HS-5 (cell line): ENCODE measurements around the gene TULP4.
"Not testable (repeated sequence)": the region's sequence is repeated elsewhere in the genome, so short reads cannot be mapped to it uniquely, and the experiment has no call there.

Source experiments
- DNase-seq: peaks from one replicate; pipeline ENCODE4 v3.0.0-alpha.2; 2012; ENCODE audit warnings: low read depth

Gene TULP4

GRCh38 chr6:158503222-158503621 is 191.0 kb downstream of the TULP4 start:
- DNase-seq, result no peak

- DNase-seq, result no peak
These were observed 191.6 kb downstream of the TULP4 start for GRCh38 chr6:158503846-158504245.

GRCh38 chr6:158505194-158505593 is 192.9 kb downstream of the TULP4 start:
- no peak for DNase-seq

- no peak for DNase-seq
These were observed 194.3 kb downstream of the TULP4 start for GRCh38 chr6:158506601-158507000.

- no peak for DNase-seq
These were observed 194.9 kb downstream of the TULP4 start for GRCh38 chr6:158507174-158507573.

- no peak for DNase-seq
These were observed 196.2 kb downstream of the TULP4 start for GRCh38 chr6:158508450-158508849.

- no peak for DNase-seq
These were observed 197.2 kb downstream of the TULP4 start for GRCh38 chr6:158509465-158509864.

GRCh38 chr6:158512809-158513208 is 200.5 kb downstream of the TULP4 start:
- DNase-seq, result no peak

- DNase-seq, result no peak
These were observed 201.9 kb downstream of the TULP4 start for GRCh38 chr6:158514176-158514575.

- no peak for DNase-seq
These were observed 202.7 kb downstream of the TULP4 start for GRCh38 chr6:158514991-158515390.

- DNase-seq, result no peak
These were observed 203.8 kb downstream of the TULP4 start for GRCh38 chr6:158516098-158516497.

- DNase-seq, result no peak
These were observed 204.8 kb downstream of the TULP4 start for GRCh38 chr6:158517038-158517437.

GRCh38 chr6:158517581-158517980 is 205.3 kb downstream of the TULP4 start:
- no peak for DNase-seq

- peak; percentile 42 for DNase-seq
These were observed 206.2 kb downstream of the TULP4 start for GRCh38 chr6:158518191-158519127.

- DNase-seq, result no peak
These were observed 207.0 kb downstream of the TULP4 start for GRCh38 chr6:158519300-158519699.

GRCh38 chr6:158519761-158520160 is 207.5 kb downstream of the TULP4 start:
- DNase-seq, result no peak

GRCh38 chr6:158520975-158521374 is 208.7 kb downstream of the TULP4 start:
- DNase-seq, result not testable (repeated sequence)

- DNase-seq, result no peak
These were observed 209.5 kb downstream of the TULP4 start for GRCh38 chr6:158521759-158522158.

GRCh38 chr6:158522616-158523015 is 210.4 kb downstream of the TULP4 start:
- no peak for DNase-seq

- DNase-seq, result no peak
These were observed 212.0 kb downstream of the TULP4 start for GRCh38 chr6:158524311-158524710.

- DNase-seq, result not testable (repeated sequence)
These were observed 215.6 kb downstream of the TULP4 start for GRCh38 chr6:158527858-158528257.

GRCh38 chr6:158528826-158529225 is 216.6 kb downstream of the TULP4 start:
- no peak for DNase-seq

- no peak for DNase-seq
These were observed 217.4 kb downstream of the TULP4 start for GRCh38 chr6:158529629-158530028.

GRCh38 chr6:158531566-158531965 is 219.3 kb downstream of the TULP4 start:
- DNase-seq, result no peak
